GM12874 (cell line): ENCODE results near the gene ZRANB1.

Experiments used
- TF ChIP-seq, protein P1 (sequence below): IDR thresholded peaks from 2 replicates; pipeline ENCODE4 v1.5.1; 2011; ENCODE audit warnings: low read depth, mild to moderate bottlenecking, control low read depth, low read length, moderate library complexity; ENCODE audit not compliant: insufficient read depth

The ZRANB1 gene

DNA sequence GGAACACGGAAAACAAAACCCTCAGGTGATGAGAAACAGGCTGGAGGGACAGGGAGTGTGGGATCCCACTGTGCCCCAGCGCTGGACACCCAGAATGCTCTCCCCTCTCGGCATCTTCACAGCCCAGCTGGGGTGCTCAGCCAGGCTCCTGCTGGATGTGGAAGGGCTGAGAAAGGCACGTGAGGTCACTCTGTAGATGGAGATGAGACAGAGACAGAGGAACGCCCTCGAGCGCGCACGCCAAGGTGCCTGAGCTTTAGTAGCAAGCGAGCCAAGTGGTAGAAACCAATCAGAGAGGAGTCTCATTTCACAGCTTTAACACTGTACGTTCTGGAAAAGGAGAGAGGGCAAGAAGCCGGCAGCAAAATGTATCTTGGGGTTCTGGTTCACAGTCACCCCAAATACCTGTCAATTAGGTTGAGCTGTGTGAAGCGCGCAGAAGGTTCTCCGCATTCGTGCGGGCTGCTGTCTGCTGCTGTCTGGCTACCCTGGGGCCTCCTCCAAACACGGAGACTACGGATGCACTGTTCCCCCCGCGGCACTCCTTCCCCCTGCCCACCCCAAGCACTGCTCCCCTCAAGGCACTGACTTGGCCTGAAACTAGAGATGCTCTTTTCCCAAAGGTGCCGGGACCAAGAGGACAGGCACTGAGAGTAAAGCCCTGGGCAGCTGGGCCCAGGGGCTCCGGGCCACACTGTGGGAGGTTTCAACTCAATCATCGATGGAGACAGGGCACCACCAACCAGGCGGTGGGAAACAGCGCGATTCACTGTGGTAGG, 91.4 kb downstream of the ZRANB1 start:
- TF ChIP-seq, protein P1, sequence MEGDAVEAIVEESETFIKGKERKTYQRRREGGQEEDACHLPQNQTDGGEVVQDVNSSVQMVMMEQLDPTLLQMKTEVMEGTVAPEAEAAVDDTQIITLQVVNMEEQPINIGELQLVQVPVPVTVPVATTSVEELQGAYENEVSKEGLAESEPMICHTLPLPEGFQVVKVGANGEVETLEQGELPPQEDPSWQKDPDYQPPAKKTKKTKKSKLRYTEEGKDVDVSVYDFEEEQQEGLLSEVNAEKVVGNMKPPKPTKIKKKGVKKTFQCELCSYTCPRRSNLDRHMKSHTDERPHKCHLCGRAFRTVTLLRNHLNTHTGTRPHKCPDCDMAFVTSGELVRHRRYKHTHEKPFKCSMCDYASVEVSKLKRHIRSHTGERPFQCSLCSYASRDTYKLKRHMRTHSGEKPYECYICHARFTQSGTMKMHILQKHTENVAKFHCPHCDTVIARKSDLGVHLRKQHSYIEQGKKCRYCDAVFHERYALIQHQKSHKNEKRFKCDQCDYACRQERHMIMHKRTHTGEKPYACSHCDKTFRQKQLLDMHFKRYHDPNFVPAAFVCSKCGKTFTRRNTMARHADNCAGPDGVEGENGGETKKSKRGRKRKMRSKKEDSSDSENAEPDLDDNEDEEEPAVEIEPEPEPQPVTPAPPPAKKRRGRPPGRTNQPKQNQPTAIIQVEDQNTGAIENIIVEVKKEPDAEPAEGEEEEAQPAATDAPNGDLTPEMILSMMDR, result no peak

DNA sequence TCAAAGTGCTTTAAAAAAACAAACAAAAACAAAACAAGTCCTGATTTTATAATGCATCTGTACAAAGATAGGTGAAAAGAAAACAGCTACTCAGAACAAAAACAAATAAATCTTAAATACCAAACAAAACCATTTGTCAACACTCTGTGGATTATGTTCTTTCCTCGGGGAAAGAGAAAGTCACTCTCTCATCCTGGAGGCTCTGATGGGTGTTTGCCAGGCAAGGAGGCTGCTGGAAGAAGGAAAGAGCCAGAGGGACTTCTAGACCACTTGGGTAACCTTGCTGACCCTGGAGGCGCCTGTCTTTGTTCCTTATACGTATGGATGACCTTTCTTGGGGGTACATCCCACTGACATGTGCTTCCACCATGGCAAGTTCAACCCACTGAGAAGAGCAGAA, 92.8 kb downstream of the ZRANB1 start:
- TF ChIP-seq, protein P1, result no peak

DNA sequence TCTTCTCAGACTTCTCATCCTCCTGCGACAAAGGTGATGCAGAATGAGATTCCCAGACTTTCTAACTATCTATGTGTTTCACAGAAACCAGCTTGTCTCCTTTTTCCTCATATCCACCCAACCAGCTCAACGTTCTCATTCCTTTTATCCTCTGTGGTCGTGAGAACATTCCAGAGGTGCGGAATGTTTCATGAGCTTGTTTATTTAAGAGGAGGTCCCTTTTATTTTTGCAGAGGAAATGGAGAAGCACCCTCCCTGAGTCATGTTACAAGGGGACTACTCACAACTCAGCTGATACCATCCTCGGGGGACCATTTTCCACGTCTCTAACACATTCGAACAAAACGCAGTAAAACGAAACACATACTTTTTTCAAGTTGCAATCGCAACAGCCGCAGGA, 93.2 kb downstream of the ZRANB1 start:
- TF ChIP-seq, protein P1, result no peak

DNA sequence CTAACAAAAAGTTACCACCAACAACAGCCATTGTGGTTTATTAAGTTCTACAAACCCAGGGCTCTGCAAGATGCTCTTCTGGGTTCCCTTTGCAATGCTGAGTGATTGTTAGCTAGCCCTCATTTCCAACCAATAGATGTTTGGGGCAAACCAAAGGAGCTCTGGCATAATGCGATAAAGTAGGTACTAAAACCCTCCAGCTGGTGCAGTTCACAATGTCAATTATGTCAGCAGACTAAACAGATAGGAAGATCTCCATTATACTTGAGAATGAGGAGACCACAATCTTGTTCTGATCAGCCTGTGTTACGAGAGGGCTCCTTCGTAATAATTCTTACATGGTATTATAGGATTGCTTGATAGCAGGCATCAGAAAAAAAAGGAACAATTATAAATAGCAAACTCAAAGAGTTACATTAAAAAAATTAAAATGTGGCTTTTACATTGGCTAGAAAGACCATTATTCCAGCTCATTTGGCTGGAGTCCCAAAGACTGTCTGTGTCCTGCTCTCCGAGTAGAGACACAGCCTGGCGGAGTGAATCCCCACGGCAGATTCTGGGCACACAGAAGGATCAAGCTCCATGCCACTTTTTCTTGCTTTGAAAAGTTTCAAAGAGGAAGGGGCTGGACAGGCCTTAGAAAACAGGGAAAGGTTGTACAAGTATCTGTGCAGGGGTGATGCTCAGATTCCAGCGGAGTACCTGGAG, 93.8 kb downstream of the ZRANB1 start:
- TF ChIP-seq, protein P1, result no peak

DNA sequence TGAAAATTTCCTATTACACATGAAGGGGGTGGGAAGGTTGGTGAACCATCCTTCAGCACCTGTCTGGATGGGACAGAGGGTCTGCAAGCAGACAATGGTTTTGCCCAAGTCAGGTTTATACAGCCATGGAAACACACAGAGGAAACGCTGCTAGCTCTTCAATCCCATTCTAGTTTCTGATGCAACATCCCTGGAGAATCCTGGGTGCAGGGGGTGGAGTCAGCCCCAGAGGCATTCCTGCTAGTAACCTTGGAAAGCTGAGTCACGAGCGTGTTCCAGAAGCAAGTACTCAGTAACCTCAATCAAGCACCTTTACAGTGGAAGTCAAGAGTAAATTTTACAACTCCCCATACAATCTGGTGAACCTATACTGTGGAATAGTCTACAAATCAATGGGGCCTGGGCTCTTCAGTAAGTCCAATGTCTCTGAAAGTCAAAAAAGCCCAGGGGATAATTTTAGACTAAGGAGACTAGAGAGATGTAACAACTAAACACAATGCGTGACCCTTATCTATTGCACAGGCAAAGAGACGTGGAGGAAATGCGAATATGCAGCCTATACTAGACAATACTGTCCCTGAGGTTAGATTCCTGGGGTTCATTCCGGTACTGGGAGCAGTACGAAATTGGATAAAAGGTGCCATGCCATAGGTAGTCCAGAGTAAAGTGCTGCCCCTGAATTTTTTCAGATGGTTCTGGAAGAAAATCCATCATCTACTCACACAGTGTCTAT, 95.4 kb downstream of the ZRANB1 start:
- TF ChIP-seq, protein P1, result no peak
